Posterior vena cava (tissue), 2 donors: Measurements from ENCODE around the gene TIPRL. TPM values are rescaled to one million over a fixed set of nuclear protein-coding genes. Genes with fewer than 3 reads are reported as not detected.

Source experiments
- DNase-seq: peaks from one replicate; pipeline ENCODE4 v3.0.0-alpha.2; 2020; ENCODE audit warnings: low spot score
- intact Hi-C, 2 donors: fragments of 100-400 bp; cut with DNase I; formaldehyde crosslinking; loops; one replicate each; pipeline versions ENCODE4 v1.14.1 to v1.14.2; 2022 to 2023
- total RNA-seq, 2 donors: library from RNA; stranded (reverse); fragmentation: NEBNext Ultra II Directional; extraction: Animal tissue kit (Norgen Biotek cat#: 25700); gene quantifications; one replicate each; pipeline ENCODE4 v1.2.1, GENCODE V29; 2021
- donor health status: DM: yes; HTN: yes; CAD: no.
- donor health status: DM: yes; HTN: yes; CAD: no.

Gene TIPRL
- total RNA-seq, 2 donors from 2014 or later: 29.2 to 32.7 TPM

- DNase-seq: no peak
- intact Hi-C loops: no loop called here
These were observed 56.8 kb downstream of the TIPRL start for GRCh38 chr1:168235548-168235885.

DNA sequence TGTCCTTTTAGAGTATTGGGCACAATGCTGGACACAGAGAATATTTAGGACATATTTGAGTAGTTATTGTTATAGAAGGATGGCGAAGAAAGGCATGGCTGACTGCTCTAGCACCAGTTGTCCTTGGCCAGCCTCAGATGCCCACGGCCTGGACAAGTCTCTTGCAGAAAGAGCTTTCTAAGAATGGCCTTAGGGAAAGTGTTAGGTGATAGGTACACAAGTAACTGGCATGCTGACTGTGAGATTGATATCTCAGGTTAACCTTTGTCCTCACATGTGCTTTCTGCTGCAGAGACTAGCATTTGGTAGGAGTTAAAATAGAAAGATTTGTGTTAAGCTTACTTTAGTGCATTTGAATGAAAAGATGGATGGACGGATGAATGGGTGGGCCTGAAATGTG, 57.2 kb downstream of the TIPRL start:
- intact Hi-C loops: no loop called here
- DNase-seq: no peak

DNA sequence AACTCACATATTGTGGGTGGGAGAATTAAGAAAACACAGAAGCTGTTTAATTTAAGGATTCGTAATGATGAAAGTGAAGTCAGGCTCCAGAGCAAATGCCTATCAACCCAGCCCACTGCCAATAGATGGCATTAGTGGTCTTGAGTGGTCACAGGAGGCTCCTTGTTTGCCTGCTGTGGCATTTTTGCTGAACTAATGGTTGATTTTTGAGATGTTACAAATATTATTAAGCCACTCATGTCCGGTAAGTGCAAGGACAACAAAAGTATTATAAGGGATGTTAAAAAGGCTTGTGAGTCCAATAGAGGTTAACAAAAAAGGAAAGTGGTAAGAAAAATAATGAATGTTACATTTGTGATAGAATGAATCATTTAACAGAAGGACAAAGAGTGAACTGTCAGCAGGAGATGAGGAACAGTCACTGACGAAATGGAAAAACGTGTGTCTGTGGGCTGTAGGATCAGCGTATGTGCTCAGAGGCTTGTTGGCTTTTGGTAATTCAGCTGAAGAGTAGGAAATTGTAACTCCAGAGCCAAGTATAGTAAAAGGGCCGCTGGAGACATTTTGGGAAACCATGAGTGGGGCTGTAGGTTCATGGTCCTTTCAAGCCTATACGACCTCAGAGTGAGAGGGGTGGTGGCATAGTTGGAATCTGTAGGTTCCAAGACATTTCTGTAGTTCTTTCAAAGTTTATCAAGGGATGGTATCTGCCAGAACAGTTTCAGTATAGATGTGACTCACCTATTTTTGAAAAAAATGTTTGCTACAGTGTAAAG, 58.3 kb downstream of the TIPRL start:
- intact Hi-C loops: no loop called here
- DNase-seq: no peak

- intact Hi-C loops: no loop called here
- DNase-seq: no peak
These were observed 64.4 kb downstream of the TIPRL start for GRCh38 chr1:168243198-168243597.

GRCh38 chr1:168243636-168244212, 65.0 kb downstream of the TIPRL start:
- intact Hi-C loops: no loop called here
- DNase-seq: no peak

GRCh38 chr1:168245042-168245441, 66.3 kb downstream of the TIPRL start:
- DNase-seq: no peak
- intact Hi-C loops: no loop called here

GRCh38 chr1:168246506-168246905, 67.7 kb downstream of the TIPRL start:
- intact Hi-C loops: no loop called here
- DNase-seq: no peak

Other genes starting within 250 kb of the TIPRL start
- gene DCAF6, start 242.3 kb upstream of the TIPRL start, total RNA-seq: 10 to 100 TPM; 50.2 to 55.9 TPM
- 10 to 100 TPM; 61.5 to 62.2 TPM for gene MPC2, start 241.9 kb upstream of the TIPRL start, total RNA-seq
- 10 to 100 TPM; 12.9 to 17.7 TPM for gene GPR161, start 42.0 kb upstream of the TIPRL start, total RNA-seq
- 10 to 100 TPM; 55.3 to 64.6 TPM for gene SFT2D2, start 47.0 kb downstream of the TIPRL start, total RNA-seq
- 1 to 10 TPM; 1.2 to 1.8 TPM for gene TBX19, start 101.9 kb downstream of the TIPRL start, total RNA-seq